ENCODE data around the gene BHLHA9. TPM values are rescaled to one million over a fixed set of nuclear protein-coding genes. Genes with fewer than 3 reads are reported as not detected.

BHLHA9 gene
- total RNA-seq, 1 donor, result not detected

Other genes with a start within 250 kb of the BHLHA9 start
- 156 and 163 TPM in 2 replicates for gene ABR, start 90.5 kb upstream of the BHLHA9 start, total RNA-seq
- gene TRARG1, start 9.2 kb downstream of the BHLHA9 start, total RNA-seq, result not detected in 2 replicates
- 401 and 433 TPM in 2 replicates for gene YWHAE, start 129.8 kb downstream of the BHLHA9 start, total RNA-seq
- 102 and 109 TPM in 2 replicates for gene CRK, start 185.8 kb downstream of the BHLHA9 start, total RNA-seq
- 204 and 250 TPM in 2 replicates for gene MYO1C, start 222.2 kb downstream of the BHLHA9 start, total RNA-seq
- 40.4 and 51.4 TPM in 2 replicates for gene INPP5K, start 246.2 kb downstream of the BHLHA9 start, total RNA-seq

All from osteoblast (primary cell).